A549 (cell line): ENCODE results near the gene PRR14. TPM values are rescaled to one million over a fixed set of nuclear protein-coding genes. Genes with fewer than 3 reads are reported as not detected.
"Not testable (repeated sequence)": the region's sequence is repeated elsewhere in the genome, so short reads cannot be mapped to it uniquely, and the experiment has no call there.

Experiments
- ATAC-seq, 2 experiments: fragments of 200-7000 bp in 1 of 2; fragments of >200 bp in 1 of 2; cut with Nextera tagmentation in 1 of 2; cut with Tn5 transposase in 1 of 2; 3 replicates each; pipeline versions ENCODE4 v1.8.0 to v1.9.1; 2018 to 2020; ENCODE audit warnings: mild to moderate bottlenecking in 1 of 2, moderate library complexity in 1 of 2
- CTCF ChIA-PET: fragments of 300-600 bp; sonication (Branson Sonifier 250); formaldehyde crosslinking; extraction: SDS; loops from one replicate; lab custom pipeline; 2021; ENCODE audit warnings: antibody characterized with exemption, inconsistent platforms; lab: Yijun Ruan, JAX
- POLR2A ChIA-PET: fragments of 350-600 bp; formaldehyde crosslinking; extraction: SDS; loops from one replicate; lab custom pipeline; 2021; ENCODE audit warnings: antibody characterized with exemption, inconsistent platforms; lab: Yijun Ruan, JAX
- DNase-seq, 2 experiments: peaks; one replicate each; pipeline versions ENCODE4 v3.0.0 to v3.0.0-alpha.2; 2011 to 2016; ENCODE audit warnings: low read depth in 1 of 2, low spot score in 1 of 2
- FAIRE-seq: peaks from 2 replicates; lab custom pipeline; 2011; peaks lifted over from hg19 to GRCh38; lab: Jason Lieb, UNC
- H3K27ac ChIP-seq, 2 experiments: fragments of >200 bp; sonication (Bioruptor Twin); formaldehyde crosslinking; 3 replicates each; pipeline ENCODE4 v1.5.1; 2016 to 2017
- H3K4me1 ChIP-seq: fragments of >200 bp; sonication (Bioruptor Twin); formaldehyde crosslinking; 3 replicates; pipeline ENCODE4 v1.6.1; 2016
- H3K4me2 ChIP-seq: fragments of >200 bp; sonication (Bioruptor Twin); formaldehyde crosslinking; 3 replicates; pipeline ENCODE4 v1.6.1; 2016
- H3K4me3 ChIP-seq: fragments of >200 bp; sonication (Bioruptor Twin); formaldehyde crosslinking; 3 replicates; pipeline ENCODE4 v1.5.1; 2016
- H3K9me3 ChIP-seq: fragments of >200 bp; sonication (Bioruptor Twin); formaldehyde crosslinking; 3 replicates; pipeline ENCODE4 v1.6.1; 2016
- ELK1 ChIP-seq: fragments of 150-350 bp; IDR thresholded peaks from 2 replicates; pipeline ENCODE4 v1.6.1; 2014; ENCODE audit warnings: low read depth, mild to moderate bottlenecking, low read length
- FOSL2 ChIP-seq, 2 experiments: fragments of 450-650 bp in 1 of 2; fragments of >200 bp in 1 of 2; sonication (Bioruptor Twin) in 1 of 2; formaldehyde crosslinking; IDR thresholded peaks; 2 replicates each; pipeline versions ENCODE4 v1.5.0 to v1.6.1; 2016 to 2020; ENCODE audit warnings: mild to moderate bottlenecking in 1 of 2, moderate library complexity in 1 of 2
- MAFK ChIP-seq: fragments of 450-650 bp; IDR thresholded peaks from 2 replicates; pipeline ENCODE4 v1.6.1; 2014; ENCODE audit not compliant: partially characterized antibody
- MYC ChIP-seq: IDR thresholded peaks from 2 replicates; pipeline ENCODE4 v1.6.1; 2012; ENCODE audit warnings: mild to moderate bottlenecking, inconsistent platforms, low read length, improper control_type of control experiment, borderline replicate concordance
- PHF8 ChIP-seq: fragments of 200-600 bp; sonication (generic); IDR thresholded peaks from 2 replicates; pipeline ENCODE4 v1.6.1; 2016; ENCODE audit warnings: low read depth, mild to moderate bottlenecking, antibody characterized with exemption, moderate library complexity, borderline replicate concordance
- RCOR1 ChIP-seq: fragments of 150-350 bp; IDR thresholded peaks from 2 replicates; pipeline ENCODE4 v1.6.1; 2014; ENCODE audit warnings: antibody characterized with exemption, low read length, low read depth
- RNF2 ChIP-seq: fragments of 200-600 bp; sonication (generic); IDR thresholded peaks from 2 replicates; pipeline ENCODE4 v1.6.1; 2016; ENCODE audit warnings: low read depth, mild to moderate bottlenecking, antibody characterized with exemption, moderate library complexity, borderline replicate concordance
- SREBF2 ChIP-seq: fragments of 450-650 bp; IDR thresholded peaks from 2 replicates; pipeline ENCODE4 v1.6.1; 2014; ENCODE audit warnings: mild to moderate bottlenecking, moderate library complexity
- WGBS: methylation state at CpG from one replicate; pipeline ENCODE4 v1.1.6; 2017; ENCODE audit errors: missing lambda C conversion rate; 5-methylcytosine and 5-hydroxymethylcytosine counted together
- polyA plus RNA-seq, 4 experiments: library from polyadenylated mRNA; depleted of rRNA in 3 of 4; stranded (reverse); fragments of >200 nt; fragmentation: RNase III in 1 of 4; extraction: RNeasy Plus Mini Kit Qiagen cat#74134 plus additional on column Dnase treatment in 1 of 4; gene quantifications; 2 replicates in 3 of 4; 3 replicates in 1 of 4; pipeline ENCODE4 v1.2.3, GENCODE V29; 2011 to 2017
- TF ChIP-seq, protein P1 (sequence below): fragments of >200 bp; sonication (Bioruptor Twin); formaldehyde crosslinking; IDR thresholded peaks from 3 replicates; pipeline ENCODE4 v1.5.1; 2016
- TF ChIP-seq, protein P2 (sequence below): fragments of >200 bp; sonication (Bioruptor Twin); formaldehyde crosslinking; IDR thresholded peaks from 2 replicates; pipeline ENCODE4 v1.6.1; 2016
- TF ChIP-seq, protein P3 (sequence below): fragments of 200-600 bp; sonication (generic); IDR thresholded peaks from 2 replicates; pipeline ENCODE4 v1.6.1; 2016; ENCODE audit warnings: antibody characterized with exemption, mild to moderate bottlenecking, moderate library complexity

Gene PRR14
- polyA plus RNA-seq, 2 of the 4 experiments (the other 2 are of a cell fraction): 6.3 to 18.2 TPM

- Histone ChIP-seq H3K4me1 (peaks cover 6% of the 10 kb centered on the region; the same call in 1 of the 3 replicates), H3K4me3 (peak overlapping the region; percentile 89), H3K9me3 (no peaks in the 10 kb centered on the region), H3K4me2 (peak overlapping the region; percentile 73), H3K27ac (peak overlapping the region; percentile 90 to 91)
- ChIA-PET CTCF (interaction anchor here (0.6 to 8.3 kb wide), 7 partner anchors 9 to 204 kb away, joined by 3 to 120 read pairs (median 6); partner anchors contain the start of genes DCTPP1, PRR14 and ZNF689), POLR2A (interaction anchor here (0.6 to 1.0 kb wide), 13 partner anchors 9 to 216 kb away, joined by 3 to 12 read pairs (median 4); partner anchors contain the start of genes DCTPP1, FBRS, PRR14 and ZNF764)
- WGBS: 80% methylated on average over 17 of the region's 17 CpGs
- DNase-seq (no peak), FAIRE-seq (no peak), ATAC-seq (no peak)
- TF ChIP-seq, protein P1, sequence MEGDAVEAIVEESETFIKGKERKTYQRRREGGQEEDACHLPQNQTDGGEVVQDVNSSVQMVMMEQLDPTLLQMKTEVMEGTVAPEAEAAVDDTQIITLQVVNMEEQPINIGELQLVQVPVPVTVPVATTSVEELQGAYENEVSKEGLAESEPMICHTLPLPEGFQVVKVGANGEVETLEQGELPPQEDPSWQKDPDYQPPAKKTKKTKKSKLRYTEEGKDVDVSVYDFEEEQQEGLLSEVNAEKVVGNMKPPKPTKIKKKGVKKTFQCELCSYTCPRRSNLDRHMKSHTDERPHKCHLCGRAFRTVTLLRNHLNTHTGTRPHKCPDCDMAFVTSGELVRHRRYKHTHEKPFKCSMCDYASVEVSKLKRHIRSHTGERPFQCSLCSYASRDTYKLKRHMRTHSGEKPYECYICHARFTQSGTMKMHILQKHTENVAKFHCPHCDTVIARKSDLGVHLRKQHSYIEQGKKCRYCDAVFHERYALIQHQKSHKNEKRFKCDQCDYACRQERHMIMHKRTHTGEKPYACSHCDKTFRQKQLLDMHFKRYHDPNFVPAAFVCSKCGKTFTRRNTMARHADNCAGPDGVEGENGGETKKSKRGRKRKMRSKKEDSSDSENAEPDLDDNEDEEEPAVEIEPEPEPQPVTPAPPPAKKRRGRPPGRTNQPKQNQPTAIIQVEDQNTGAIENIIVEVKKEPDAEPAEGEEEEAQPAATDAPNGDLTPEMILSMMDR: no peak
- TF ChIP-seq RCOR1: no peak
- no peak for TF ChIP-seq MYC
- TF ChIP-seq, protein P2, sequence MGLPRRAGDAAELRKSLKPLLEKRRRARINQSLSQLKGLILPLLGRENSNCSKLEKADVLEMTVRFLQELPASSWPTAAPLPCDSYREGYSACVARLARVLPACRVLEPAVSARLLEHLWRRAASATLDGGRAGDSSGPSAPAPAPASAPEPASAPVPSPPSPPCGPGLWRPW: no peak
- no peak for TF ChIP-seq PHF8
- TF ChIP-seq SREBF2: no peak
- TF ChIP-seq, all 56 proteins: peak for 0
Measured at GRCh38 chr16:30633526-30633925, 17.2 kb upstream of the PRR14 start.

DNA sequence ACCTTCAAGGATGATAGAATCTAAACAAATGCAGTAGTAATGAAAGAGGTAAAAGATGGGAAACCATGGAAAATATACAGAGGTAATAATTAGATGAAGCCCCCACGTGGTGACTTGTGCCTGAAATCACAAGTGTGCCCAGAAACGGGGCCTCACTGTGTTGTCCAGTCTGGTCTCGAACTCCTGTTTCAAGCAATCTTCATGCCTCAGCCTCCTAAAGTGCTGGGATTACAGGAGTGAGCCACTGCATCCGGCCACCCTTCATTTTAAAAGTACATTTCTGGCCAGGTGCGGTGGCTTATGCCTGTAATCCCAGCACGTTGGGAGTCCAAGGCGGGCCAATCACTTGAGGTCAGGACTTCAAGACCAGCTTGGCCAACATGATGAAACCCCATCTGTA, 14.2 kb upstream of the PRR14 start:
- WGBS: 94% methylated on average over 7 of the region's 7 CpGs
- peaks cover 6% of the 10 kb centered on the region; the same call in 1 of the 3 replicates for H3K4me1 ChIP-seq
- H3K4me3 ChIP-seq: no peak overlapping the region
- POLR2A ChIA-PET: no interaction called here
- no peak overlapping the region for H3K4me2 ChIP-seq
- TF ChIP-seq PHF8 (no peak), RNF2 (no peak), MAFK (no peak), ELK1 (no peak), FOSL2 (IDR thresholded peaks at IDR 0.05) (no peak), FOSL2 (CRISPR knock-in tag; IDR thresholded peaks at IDR 0.05) (no peak)
- TF ChIP-seq, protein P3, sequence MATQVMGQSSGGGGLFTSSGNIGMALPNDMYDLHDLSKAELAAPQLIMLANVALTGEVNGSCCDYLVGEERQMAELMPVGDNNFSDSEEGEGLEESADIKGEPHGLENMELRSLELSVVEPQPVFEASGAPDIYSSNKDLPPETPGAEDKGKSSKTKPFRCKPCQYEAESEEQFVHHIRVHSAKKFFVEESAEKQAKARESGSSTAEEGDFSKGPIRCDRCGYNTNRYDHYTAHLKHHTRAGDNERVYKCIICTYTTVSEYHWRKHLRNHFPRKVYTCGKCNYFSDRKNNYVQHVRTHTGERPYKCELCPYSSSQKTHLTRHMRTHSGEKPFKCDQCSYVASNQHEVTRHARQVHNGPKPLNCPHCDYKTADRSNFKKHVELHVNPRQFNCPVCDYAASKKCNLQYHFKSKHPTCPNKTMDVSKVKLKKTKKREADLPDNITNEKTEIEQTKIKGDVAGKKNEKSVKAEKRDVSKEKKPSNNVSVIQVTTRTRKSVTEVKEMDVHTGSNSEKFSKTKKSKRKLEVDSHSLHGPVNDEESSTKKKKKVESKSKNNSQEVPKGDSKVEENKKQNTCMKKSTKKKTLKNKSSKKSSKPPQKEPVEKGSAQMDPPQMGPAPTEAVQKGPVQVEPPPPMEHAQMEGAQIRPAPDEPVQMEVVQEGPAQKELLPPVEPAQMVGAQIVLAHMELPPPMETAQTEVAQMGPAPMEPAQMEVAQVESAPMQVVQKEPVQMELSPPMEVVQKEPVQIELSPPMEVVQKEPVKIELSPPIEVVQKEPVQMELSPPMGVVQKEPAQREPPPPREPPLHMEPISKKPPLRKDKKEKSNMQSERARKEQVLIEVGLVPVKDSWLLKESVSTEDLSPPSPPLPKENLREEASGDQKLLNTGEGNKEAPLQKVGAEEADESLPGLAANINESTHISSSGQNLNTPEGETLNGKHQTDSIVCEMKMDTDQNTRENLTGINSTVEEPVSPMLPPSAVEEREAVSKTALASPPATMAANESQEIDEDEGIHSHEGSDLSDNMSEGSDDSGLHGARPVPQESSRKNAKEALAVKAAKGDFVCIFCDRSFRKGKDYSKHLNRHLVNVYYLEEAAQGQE: no peak
- TF ChIP-seq, all 56 proteins: peak for 0
- ATAC-seq (no peak), DNase-seq (no peak), FAIRE-seq (no peak)
- H3K9me3 ChIP-seq: no peaks in the 10 kb centered on the region
- no peak overlapping the region for H3K27ac ChIP-seq
- CTCF ChIA-PET: interaction anchor here (1.3 to 3.7 kb wide), 7 partner anchors 8 to 206 kb away, joined by 3 to 22 read pairs (median 8); partner anchors contain the start of gene DCTPP1

DNA sequence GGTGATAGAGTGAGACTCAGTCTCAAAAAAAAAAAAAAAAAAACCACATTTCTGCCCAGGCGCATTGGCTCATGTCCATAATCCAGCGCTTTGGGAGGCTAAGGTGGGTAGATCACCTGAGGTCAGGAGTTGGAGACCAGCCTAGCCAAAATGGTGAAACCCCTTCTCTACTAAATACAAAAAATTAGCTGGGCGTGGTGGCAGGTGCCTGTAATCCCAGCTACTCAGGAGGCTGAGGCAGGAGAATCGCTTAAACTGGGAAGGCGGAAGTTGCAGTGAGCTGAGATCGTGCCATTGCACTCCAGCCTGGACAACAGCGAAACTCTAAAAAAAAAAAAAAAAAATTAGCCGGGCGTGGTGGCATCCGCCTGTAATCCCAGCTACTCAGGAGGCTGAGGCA, 13.6 kb upstream of the PRR14 start:
- not testable (repeated sequence) for ATAC-seq, H3K4me1 ChIP-seq, H3K4me2 ChIP-seq, H3K27ac ChIP-seq, H3K9me3 ChIP-seq, H3K4me3 ChIP-seq, DNase-seq, FAIRE-seq
- 86% methylated on average over 10 of the region's 10 CpGs for WGBS
- POLR2A ChIA-PET: interaction anchor here (0.6 kb wide), 1 partner anchor 195 kb away, joined by 4 read pairs; no protein-coding TSS in a partner anchor
- CTCF ChIA-PET: interaction anchor here (0.9 to 3.7 kb wide), 10 partner anchors 9 to 545 kb away, joined by 3 to 22 read pairs (median 6); partner anchors contain the start of genes DCTPP1 and TBX6
